ENCODE data around the gene HPSE.
"Not testable (repeated sequence)": the region's sequence is repeated elsewhere in the genome, so short reads cannot be mapped to it uniquely, and the experiment has no call there.

HPSE gene

DNA sequence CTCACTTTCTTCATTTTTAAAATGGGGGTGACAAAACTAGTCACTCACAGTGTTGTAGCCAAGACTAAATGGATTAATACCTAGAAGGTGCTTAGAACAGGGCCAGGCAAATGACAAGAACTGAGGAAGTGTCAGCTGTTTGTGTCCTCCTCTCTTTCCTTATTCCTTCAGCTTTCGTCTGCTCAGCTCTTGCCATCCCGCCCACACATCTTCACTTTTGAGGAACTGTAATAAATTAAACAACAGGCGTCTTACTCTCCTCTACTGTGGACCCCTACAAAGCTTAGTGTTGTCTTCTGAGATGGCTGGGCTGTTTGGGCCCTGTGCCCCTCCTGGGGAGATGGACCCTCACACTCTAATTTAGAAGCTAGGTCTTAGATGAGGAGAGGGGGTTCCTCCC is 2.7 kb downstream of the HPSE start:
- DNase-seq (ENCODE audit: low read depth in 2 of 2) = no peak

GRCh38 chr4:83329521-83330110 is 5.0 kb downstream of the HPSE start:
- DNase-seq (ENCODE audit: low read depth in 2 of 2) = no peak

DNA sequence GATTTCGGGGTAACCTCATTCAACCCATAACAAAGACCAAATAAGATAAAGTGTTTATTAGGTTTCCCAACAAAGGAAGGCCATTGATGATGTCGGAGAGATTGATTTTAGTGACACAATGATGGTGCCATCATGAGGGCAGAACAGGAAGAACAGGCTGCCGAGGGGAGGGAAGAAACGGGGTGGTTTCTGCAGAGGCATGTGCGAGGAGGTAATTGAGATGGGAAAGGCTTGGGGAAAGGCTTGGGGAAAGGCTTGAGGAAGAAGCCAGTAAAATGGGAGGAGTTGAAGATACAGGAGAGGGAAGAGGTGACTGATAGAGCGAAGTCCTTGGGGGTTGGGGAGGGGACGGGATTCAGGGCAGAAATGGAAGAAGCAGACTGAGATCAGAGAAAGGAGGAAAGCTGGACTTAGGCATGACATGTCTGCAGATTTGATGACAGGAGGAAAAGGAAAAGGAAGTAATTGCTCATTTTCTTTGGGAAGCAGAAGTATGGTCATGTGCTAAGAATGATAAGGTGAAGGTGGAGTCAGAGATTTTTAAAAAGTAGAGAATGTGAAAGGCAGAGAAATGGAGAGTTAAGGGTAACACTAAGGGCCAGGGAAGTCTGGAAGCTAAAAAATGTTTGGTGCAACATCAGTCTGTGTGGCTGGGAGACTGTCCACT is 6.0 kb downstream of the HPSE start:
- no peak for DNase-seq (ENCODE audit: low read depth in 2 of 2)

- no peak for DNase-seq (ENCODE audit: low read depth in 2 of 2)
Observed at GRCh38 chr4:83326546-83326945, 8.1 kb downstream of the HPSE start.

DNA sequence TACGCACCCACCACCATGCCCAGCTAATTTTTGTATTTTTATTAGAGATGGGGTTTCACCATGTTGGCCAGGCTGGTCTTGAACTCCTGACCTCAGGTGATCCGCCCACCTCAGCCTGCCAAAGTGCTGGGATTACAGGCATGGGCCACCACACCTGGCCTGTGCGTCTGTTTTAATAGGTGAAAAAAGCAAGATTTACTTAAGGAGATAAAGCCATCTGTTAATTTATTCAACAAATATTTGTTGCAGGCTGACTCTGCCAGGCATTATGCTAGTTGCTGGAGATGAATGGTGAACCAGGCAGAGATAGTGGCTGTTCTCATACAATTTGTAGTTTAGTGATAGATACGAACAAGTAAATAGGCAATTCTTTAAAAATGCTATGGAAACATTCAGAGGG is 9.3 kb downstream of the HPSE start:
- not testable (repeated sequence) for DNase-seq (ENCODE audit: low read depth in 2 of 2)

GRCh38 chr4:83323136-83323535 is 11.5 kb downstream of the HPSE start:
- no peak for DNase-seq (ENCODE audit: low read depth in 2 of 2)

- no peak for DNase-seq (ENCODE audit: low read depth in 2 of 2)
Observed at GRCh38 chr4:83320548-83320947, 14.1 kb downstream of the HPSE start.

DNA sequence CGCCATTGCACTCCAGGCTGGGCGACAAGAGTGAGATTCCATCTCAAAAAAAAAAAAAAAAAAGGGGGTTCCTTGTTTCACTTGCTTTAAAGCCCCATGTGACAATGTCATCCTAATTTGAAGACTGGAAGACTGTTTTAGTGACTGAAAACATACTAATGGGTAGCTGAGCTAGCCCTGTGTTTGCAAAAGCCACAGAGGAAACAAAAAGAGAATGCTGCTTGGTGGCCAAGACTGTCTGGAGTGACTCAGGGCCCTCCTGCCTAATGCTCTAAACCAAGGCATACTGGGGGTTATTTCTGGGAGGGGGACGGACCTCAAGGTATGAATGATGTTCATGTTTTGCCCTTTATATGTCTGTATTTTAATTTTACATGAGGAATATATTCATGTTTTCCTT is 16.0 kb downstream of the HPSE start:
- no peak for DNase-seq (ENCODE audit: low read depth in 2 of 2)

DNA sequence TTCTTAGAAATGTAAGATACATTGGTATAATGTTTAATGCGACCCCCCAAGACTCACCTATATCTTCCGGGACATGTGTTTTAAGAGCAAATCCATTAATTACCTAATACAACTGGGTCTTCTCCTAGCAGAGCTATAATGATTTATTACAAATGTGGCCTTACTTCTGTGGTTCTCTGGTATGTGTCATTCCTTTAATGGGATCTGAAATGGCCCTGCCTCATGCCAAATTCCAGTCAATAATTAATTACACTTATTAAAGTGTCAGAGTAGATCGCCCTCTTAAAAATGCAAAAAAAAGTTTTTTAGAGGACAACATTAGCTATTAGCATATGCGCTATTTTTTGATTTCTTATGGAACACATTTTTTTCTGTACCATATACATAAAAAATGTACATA is 17.0 kb downstream of the HPSE start:
- DNase-seq (ENCODE audit: low read depth in 2 of 2) = no peak

DNA sequence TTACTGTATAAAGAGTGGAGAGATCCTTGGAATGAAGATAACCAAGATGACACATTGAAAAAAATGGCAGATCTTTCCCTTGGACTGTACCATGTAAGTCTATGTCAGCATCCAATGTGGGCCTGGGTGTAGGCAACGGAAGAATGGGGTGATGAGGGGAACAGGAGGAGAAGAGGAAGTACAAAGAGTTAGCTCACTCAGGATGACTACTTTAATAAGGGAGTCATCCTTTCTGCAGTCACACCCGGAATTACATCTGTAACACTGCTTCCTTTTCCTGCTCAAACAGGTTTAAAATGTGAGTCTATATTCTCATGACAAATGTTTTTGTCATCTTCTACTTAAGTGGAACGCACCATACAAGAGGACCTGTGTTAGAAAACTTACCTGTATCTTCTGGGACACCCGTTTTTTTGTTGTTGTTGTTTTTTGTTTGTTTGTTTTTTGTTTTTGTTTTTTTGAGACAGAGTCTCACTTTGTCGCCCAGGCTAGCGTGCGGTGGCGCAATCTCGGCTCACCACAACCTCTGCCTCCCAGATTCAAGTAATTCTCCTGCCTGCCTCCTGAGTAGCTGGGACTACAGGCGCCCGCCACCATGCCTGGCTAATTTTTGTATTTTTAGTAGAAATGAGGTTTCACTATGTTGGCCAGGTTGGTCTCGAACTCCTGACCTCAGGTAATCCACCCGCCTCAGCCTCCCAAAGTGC is 18.0 kb downstream of the HPSE start:
- no peak for DNase-seq (ENCODE audit: low read depth in 2 of 2)

DNA sequence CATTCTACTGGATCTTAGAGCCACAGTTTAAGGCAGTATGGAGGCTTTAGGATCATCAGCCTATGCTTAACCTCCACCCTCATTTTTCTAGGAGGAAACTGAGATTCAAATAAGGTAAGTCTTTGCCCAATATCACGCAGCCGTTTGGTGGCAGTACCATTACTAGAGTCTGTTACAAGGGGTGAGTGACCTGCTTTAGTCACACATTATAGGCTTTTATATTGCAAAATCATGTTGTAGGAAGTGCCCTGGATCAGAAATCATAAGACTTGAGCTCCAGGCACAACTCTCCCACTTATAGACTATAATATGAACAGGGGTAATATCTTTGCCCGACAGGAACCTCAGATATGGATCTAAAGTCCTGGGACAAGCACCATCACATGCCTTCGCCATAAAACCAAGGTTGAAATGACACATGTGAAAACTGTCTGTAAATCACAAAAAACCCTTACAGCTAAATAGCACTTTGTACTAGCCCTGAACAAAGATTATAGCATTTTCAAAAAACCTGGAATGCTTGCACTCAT is 19.2 kb downstream of the HPSE start:
- DNase-seq (ENCODE audit: low read depth in 2 of 2) = no peak

DNA sequence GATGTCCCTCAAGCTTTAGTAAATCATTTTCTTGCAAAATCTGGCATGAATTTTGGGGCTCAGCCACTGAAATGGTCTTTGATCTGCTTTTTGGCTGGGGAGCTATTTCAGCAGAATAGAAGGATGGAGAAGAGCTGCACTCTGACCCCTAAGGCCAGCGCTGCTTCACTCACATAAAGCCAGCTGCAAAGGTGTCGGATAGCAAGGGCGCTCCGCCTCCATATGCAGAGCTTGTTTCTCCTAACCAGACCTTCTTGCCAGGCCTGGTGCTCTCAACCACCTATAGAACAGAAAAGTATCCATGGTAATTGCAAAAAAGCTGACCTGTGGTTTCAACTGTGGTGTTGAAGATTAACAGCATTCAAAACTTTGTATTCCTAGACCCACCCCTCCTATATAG is 26.0 kb downstream of the HPSE start:
- no peak for DNase-seq (ENCODE audit: low read depth in 2 of 2)

GRCh38 chr4:83307920-83308319 is 26.7 kb downstream of the HPSE start:
- DNase-seq (ENCODE audit: low read depth in 2 of 2) = no peak

- no peak for DNase-seq (ENCODE audit: low read depth in 2 of 2)
Observed at GRCh38 chr4:83305187-83305586, 29.5 kb downstream of the HPSE start.

GRCh38 chr4:83297548-83298260 is 36.9 kb downstream of the HPSE start:
- DNase-seq (ENCODE audit: low read depth in 2 of 2) = no peak

DNA sequence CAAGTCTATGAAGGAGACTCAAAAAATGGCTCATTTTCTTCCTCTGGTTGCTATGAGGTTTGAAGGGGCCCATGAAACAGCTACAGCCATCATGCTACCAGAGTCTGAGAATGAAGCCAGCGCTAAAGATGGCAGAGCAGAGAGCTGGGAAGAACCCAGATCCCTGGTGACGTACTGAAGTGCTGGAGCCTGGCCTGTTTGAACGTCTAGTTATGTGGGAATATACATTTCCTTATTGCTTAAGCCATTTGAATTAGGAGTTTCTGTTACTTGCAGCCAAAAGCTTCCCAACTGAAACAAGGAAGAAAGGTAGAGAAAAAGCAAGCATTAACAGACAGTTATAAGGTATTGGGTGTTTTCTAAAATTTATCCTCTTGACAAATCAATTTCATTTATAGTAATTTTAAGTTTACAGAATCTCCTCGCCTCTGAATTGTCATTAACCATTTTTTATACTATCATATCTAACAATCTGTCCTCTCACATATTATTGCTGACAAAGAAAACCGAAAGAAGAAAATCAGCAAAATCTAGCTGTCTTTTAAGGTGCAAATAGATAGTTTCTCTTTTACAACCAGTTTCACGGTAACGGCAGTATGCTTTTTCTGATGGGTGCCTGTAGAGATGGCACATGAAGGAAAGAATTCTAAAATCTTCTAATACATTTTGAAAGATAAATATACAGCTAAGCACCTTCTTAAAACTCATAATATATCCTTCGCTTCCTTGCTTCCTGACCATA is 41.2 kb downstream of the HPSE start:
- no peak for DNase-seq (ENCODE audit: low read depth in 2 of 2)

GRCh38 chr4:83290059-83290774 is 44.4 kb downstream of the HPSE start:
- DNase-seq (ENCODE audit: low read depth in 2 of 2) = not testable (repeated sequence)

DNA sequence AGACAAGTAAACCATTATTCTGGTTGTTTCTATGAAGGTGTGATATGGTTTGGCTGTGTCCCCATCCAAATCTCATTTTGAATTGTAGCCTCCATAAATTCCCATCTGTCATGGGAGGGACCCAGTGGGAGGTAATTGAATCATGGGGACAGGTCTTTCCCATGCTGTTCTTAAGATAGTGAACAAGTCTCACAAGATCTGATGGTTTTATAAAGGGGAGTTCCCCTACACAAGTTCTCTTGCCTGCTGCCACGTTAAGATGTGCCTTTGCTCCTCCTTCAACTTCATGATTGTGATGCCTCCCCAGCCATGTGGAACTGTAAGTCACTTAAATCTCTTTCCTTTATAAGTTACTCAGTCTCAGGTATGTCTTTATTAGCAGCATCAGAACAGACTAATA is 46.3 kb downstream of the HPSE start:
- not testable (repeated sequence) for DNase-seq (ENCODE audit: low read depth in 2 of 2)

GRCh38 chr4:83285055-83285407 is 49.6 kb downstream of the HPSE start:
- DNase-seq (ENCODE audit: low read depth in 2 of 2) = no peak

DNA sequence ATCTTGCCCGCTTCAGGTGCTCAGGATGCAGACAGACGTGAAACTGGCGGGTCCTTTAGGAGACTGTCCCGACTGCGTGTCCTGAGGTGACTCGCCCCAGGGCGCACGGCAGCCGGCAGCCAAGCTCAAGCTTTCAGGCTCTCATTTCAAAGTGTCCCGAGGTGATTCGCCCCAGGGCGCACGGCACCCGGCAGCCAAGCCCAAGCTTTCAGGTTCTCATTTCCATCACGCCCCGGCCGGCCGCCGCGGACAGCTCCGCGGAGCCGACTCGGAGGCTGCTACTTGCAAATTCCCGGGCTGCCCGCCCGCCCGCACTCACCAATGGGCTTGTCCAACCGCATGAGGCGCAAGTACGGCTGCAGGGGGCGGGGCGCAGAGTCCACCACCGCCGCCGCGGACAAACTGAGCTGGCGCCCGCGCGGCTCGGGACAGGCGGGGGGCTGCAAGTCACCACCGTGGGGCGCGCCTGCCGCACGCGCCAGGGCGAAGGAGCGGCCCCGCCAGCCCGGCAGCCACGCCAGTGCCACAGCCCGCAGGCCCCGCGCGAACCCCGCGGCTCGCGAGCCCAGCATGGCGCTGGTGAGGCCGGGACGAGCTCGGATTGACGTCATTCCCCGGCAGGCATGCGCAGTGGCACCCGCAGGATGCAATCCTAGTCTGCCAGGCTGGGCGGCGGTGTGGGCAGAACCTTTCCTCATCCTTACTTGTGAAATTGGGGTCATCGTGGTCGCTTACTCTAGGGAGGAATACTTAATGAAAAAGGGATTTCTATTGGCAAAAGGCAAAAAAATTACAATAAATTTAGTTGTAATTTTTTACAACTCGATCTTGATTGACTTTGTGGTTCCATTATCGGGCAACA is 50.2 kb downstream of the HPSE start, which contains the start of gene COQ2:
Gene COQ2, minus strand, starts transcription at position 606 of the 862 bp plus-strand sequence. Its CDS starts 34 bp downstream, at position 572.
- peak; percentile 82 to 91 for DNase-seq (ENCODE audit: low read depth in 2 of 2)
